GM18867 (cell line): ENCODE measurements around the gene FGFR1OP2.
"Not testable (repeated sequence)": the region's sequence is repeated elsewhere in the genome, so short reads cannot be mapped to it uniquely, and the experiment has no call there.

Source experiments
- ATAC-seq: cut with Tn5 transposase; IDR thresholded peaks from one replicate; pipeline ENCODE4 v1.9.1; 2021; ENCODE audit warnings: mild to moderate bottlenecking, moderate library complexity; ENCODE audit not compliant: unreplicated experiment

The FGFR1OP2 gene

DNA sequence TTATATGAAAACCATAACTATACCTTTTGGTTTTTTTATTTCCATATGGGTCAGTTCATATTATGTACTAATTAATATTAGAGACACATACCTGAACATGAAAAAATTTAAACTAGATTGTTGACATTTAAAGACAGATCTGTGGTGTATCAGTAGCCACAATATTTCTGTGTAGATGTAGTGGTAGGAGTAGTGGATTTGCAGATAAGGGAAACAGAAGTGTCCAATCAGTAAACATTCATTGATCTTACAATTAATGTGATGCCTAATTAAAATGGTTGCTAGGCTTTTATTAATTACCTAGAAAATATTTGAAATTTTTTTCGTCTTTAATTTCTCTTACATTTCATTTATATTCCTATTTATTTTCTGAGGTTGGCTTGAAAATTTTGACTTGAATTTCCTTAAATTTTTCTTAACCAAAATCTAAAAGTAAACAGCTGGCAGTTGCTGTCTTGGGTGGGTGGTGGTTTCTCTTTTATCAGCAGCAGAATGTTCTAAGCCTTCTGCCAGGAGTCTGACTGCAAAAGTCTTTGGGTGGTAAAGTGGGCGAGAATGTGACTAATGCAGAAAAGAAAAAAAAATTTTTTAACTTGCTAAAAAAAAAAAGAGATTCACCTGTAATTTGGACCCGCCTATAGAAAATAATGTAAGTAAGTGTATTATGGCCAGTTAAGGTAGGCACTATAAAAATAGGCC is 2.4 kb downstream of the FGFR1OP2 start:
- ATAC-seq: no peak

DNA sequence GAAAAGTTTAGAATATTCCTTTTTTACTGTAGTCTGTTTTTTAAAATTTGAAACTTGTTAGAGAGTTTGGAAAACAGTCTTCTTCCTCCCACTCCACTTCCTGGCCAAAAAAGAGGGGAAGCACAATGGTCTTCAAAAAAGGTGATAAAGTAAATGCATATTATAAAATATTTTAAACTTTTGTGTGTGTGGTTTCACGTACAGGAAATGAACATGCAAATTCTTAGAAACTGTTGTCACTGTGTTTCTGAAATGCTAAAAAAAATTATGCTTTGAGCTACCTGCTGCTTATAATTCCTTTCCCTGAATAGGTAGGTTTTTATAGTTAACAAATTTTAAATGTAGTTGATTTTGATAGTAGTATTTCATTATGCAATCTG is 2.9 kb downstream of the FGFR1OP2 start:
- no peak for ATAC-seq

GRCh38 chr12:26948309-26948708 is 10.0 kb downstream of the FGFR1OP2 start:
- ATAC-seq: no peak

DNA sequence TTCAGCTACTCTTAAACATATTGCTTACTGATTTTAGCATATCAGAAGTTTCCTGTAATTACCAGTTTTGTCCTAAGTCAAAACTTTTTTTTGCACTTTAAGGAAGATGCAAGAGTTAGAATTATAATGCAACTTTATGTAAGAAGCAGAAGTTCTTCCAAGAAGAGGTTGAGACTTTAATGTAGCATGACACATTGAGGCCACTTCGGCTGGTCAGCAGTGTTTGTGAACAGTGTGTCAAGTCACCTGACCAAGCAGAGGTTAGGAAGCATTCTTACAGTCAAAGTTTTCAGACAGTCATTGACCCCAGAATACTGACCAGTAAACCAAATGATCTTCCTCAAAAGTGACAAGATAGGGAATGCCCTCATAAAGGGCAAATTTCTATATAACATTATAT is 15.2 kb downstream of the FGFR1OP2 start:
- ATAC-seq: no peak

DNA sequence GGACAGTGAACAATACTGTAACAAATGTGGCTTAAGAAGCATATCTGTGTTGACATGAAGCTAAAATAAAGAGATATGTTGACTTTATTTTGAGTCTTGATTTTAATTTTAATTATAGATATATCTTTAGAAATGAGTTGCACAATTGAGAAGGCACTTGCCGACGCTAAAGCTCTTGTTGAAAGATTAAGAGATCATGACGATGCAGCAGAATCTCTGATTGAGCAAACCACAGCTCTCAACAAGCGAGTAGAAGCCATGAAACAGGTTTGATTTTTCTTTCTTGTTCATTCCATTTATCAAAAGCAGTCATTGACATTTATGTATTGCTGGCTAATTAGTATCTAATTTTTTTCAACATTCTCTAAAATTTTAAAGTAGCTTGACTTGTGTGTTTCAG is 15.8 kb downstream of the FGFR1OP2 start:
- no peak for ATAC-seq

GRCh38 chr12:26961391-26961790 is 23.1 kb downstream of the FGFR1OP2 start:
- not testable (repeated sequence) for ATAC-seq

DNA sequence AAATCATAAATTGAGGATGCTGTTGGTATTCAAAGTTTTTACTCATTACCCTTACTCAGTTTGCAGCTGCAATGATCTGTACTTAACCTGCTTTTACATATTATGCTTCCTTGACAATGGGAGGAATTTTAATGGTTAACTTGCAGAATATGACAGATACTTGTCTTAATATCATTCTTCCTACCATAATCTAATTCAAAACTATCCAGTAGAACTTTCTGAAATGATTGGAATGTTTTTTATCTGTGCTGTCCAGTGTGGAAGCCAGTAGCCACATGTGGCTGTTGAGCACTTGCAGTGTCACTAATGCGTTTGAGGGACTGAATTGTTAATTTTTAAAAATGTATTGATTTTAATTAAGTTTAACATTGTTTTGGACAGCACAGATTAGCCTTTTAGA is 23.5 kb downstream of the FGFR1OP2 start:
- ATAC-seq: no peak

- ATAC-seq: no peak
Observed at GRCh38 chr12:26963413-26963812, 25.1 kb downstream of the FGFR1OP2 start.

DNA sequence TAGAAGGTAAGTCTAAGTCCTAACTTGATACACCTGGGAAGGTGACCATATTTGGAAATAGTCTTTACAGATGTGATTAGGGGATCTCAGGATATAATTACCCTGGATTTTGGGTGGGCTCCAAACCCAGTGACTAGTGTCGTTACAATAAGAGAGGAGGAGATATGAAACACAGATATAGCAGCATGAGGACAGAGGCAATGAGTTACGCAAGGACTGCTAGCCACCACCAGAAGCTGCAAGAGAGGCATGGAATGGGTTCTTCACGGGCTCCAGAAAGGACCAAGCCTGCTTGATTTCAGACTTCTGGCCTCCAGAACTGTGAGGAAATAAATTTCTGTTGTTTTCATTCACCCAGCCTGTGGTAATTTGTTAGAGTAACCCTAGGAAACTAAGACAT is 28.6 kb downstream of the FGFR1OP2 start:
- ATAC-seq: no peak

- no peak for ATAC-seq
Observed at GRCh38 chr12:26970136-26970535, 31.9 kb downstream of the FGFR1OP2 start.

DNA sequence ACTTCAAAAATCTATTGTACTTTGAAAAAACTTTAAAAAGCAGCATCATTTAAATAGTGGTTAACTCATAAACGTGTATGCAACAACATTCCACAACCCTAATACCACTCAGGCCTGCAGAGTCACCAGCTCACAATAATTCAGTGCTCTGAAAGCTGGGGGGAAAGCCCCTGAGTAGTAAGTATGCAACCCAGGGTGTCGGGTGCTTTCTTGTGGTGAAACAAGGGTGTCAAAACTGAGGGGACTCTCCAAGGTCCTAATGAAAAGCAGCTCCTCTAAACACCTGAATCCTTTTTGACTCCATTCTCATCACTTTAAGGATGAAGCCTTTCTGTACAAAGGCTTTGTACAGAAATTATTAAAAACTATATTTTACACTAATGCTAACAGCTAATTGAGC is 33.7 kb downstream of the FGFR1OP2 start:
- ATAC-seq: peak; percentile 95

DNA sequence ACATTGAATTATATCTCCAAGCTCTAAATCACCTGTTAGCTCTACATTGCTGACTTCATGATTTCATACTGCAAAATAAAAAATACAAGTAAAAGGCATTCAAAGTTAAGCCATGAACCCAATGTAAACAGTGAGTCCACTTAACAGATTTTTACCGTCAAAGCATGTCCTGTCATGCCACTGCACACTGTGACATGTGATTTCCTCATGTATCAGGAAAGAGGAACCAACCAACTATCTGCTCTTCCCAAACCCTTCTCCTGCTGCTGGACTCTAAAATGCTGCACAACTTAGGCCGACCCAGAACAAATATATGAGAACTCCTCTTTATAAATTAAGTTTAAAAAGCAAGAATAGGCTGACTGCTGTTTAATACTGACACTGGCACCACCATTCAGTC is 38.4 kb downstream of the FGFR1OP2 start:
- no peak for ATAC-seq

GRCh38 chr12:26978801-26979200 is 40.5 kb downstream of the FGFR1OP2 start:
- no peak for ATAC-seq

DNA sequence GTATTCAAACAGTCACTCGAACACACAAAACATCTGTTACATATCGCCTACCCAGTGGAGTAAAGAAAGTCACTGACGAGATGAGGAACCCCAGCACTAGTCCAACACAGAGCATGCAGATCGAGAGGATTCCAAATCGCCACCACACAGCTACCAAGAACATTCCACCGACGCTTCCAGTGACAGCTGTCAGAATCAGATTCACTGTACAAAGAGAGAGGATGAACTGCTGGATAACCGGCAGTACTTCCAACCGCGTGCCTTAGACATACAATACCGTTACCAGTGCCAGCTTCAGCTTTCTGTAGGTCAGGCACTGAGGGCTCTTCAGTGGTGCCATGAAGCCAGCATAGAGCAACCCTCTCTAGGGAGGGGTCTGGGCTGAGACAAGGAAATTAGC is 41.5 kb downstream of the FGFR1OP2 start:
- no peak for ATAC-seq

DNA sequence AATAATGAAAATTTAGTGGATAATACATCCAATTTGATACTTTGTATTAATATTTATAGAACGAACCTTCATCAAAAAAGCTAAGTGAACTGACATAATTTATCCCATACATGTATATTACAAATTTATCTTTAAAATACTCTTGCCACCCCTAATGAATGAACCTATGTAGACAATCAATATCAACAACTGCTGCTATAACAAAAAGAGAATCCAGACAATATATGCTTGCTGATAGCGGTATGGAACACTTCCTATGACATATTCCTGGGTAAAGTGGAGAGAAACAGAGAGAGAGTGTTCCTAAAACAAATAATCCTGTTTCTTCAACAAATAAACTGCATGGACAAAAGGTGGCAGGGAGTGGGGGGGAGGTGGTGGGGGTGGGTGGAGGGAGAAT is 44.6 kb downstream of the FGFR1OP2 start:
- no peak for ATAC-seq

GRCh38 chr12:26987634-26988424 is 49.6 kb downstream of the FGFR1OP2 start:
- ATAC-seq: no peak

DNA sequence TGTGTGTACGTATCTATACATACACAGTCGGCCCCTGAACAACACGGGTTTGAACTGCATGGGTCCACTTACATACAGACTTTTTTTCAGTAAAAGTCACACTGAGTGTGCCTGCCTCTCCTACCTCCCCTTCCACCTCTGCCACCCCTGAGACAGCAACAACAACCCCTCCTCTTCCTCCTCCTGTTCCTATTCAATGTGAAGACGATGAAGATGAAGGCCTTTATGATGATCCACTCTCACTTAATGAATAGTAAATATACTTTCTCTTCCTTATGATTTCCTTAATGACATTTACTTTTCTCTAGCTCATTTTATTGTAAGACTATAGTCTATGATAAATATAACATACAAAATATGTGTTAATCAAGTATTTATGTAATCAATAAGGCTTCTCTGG is 50.4 kb downstream of the FGFR1OP2 start:
- ATAC-seq: no peak

GRCh38 chr12:26989873-26990272 is 51.6 kb downstream of the FGFR1OP2 start:
- no peak for ATAC-seq

GRCh38 chr12:26991826-26992225 is 53.6 kb downstream of the FGFR1OP2 start:
- no peak for ATAC-seq

DNA sequence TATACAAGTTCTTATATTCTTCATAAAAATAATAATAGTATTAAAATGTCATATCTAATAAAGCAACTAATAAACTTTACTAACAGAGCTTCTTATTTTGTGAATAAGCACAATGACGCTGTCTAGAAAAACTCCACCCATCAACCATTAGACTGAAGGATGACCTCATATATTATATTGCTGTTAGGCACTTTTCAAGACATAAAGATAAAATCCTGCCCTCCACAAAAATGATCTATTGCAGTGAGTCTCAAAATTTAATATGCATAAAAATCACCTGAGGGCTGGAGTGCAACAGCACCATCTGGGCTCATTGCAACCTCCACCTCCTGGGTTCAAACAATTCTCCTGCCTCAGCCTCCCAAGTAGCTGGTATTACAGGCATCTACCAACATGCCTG is 55.8 kb downstream of the FGFR1OP2 start:
- ATAC-seq: no peak

- ATAC-seq: no peak
Observed at GRCh38 chr12:26995706-26996105, 57.4 kb downstream of the FGFR1OP2 start.

DNA sequence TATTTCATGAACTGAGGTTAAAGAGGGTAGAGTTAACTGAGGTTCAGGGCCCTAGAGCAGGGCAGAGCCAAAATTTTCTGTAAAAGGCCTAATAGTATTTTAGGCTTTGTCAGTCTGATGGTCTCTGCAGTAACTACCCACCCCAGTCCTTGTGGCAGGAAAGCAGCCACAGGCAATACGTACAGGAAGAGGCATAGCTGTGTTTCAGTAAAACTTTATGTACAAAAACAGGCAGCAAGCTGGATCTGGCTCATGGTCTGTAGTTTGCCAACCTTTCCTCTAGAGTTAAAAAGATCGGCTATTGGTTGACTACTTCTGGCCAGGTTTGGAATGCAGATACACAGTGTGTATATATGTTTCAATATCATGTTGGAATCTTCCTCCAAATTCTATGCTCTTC is 58.7 kb downstream of the FGFR1OP2 start:
- no peak for ATAC-seq

DNA sequence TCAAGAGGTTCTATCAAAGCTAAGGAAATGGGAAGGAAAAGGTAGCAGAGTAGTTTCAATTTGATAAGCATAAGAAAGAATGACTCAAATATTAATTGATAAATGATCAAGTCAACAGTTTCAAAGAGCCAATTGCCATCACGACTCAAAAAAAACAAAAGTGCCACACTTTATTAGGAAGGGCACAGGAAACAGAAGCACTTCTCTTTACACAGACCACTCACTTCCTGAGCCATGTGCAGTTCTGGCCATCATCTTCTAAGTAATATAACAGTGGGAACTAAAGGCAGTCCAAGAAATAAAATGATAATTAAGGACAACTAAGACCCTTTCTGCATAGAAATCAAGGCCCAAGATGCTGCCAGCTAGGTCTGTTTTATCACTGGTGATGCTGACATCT is 62.7 kb downstream of the FGFR1OP2 start:
- ATAC-seq: no peak
